Activated CD8-positive, alpha-beta T cell treated with anti-CD3 and anti-CD28 coated beads for 36 hours (primary cell): ENCODE data around the gene AGAP1. TPM values are rescaled to one million over a fixed set of nuclear protein-coding genes. Genes with fewer than 3 reads are reported as not detected.

Experiments
- ATAC-seq: fragments of 200-7000 bp; cut with Tn5 transposase; one replicate; pipeline ENCODE4 v1.10.0; 2021; ENCODE audit warnings: mild to moderate bottlenecking, moderate library complexity
- CTCF ChIA-PET: fragments of 350-600 bp; sonication (Branson Sonifier 250); formaldehyde crosslinking; loops from one replicate; lab custom pipeline; 2021; ENCODE audit warnings: antibody characterized with exemption; lab: Charles Lee
- POLR2A ChIA-PET: fragments of 350-600 bp; sonication (Branson Sonifier 250); formaldehyde crosslinking; loops from one replicate; lab custom pipeline; 2021; ENCODE audit warnings: antibody characterized with exemption; lab: Charles Lee
- DNase-seq: peaks from one replicate; pipeline ENCODE4 v3.0.0-alpha.2; 2020
- H3K27ac Mint-ChIP-seq: one replicate; pipeline ENCODE4 v1.8.0; 2021; ENCODE audit warnings: mild to moderate bottlenecking, mixed read lengths
- H3K27me3 Mint-ChIP-seq: one replicate; pipeline ENCODE4 v1.8.0; 2021; ENCODE audit warnings: mixed read lengths
- H3K36me3 Mint-ChIP-seq: one replicate; pipeline ENCODE4 v1.8.0; 2021; ENCODE audit warnings: low read depth, mixed read lengths
- H3K4me1 Mint-ChIP-seq: one replicate; pipeline ENCODE4 v1.8.0; 2021; ENCODE audit warnings: low read depth, mixed read lengths
- H3K4me3 Mint-ChIP-seq: one replicate; pipeline ENCODE4 v1.8.0; 2021; ENCODE audit warnings: mild to moderate bottlenecking, moderate library complexity, mixed read lengths
- H3K9me3 Mint-ChIP-seq: one replicate; pipeline ENCODE4 v1.8.0; 2021; ENCODE audit warnings: mixed read lengths
- CTCF ChIP-seq: fragments of 200-600 bp; IDR thresholded peaks from one replicate; pipeline ENCODE4 v1.8.0; 2022; ENCODE audit warnings: antibody characterized with exemption, mild to moderate bottlenecking
- intact Hi-C: fragments of 100-400 bp; cut with micrococcal nuclease; formaldehyde crosslinking; loops from one replicate; pipeline ENCODE4 v1.10.0; 2022
- total RNA-seq, 2 experiments: library from RNA; stranded (reverse); gene quantifications; one replicate each; pipeline ENCODE4 v1.2.3, GENCODE V29; 2021

The AGAP1 gene
- total RNA-seq, 2 experiments from 2014 or later = 2.5 to 2.9 TPM

GRCh38 chr2:235538144-235538639 lies 44.3 kb downstream of the AGAP1 start:
- POLR2A ChIA-PET = no interaction called here
- TF ChIP-seq CTCF = no peak
- H3K27me3 Mint-ChIP-seq = no peaks in the 10 kb centered on the region
- CTCF ChIA-PET = no interaction called here
- H3K27ac Mint-ChIP-seq = no peak overlapping the region
- H3K36me3 Mint-ChIP-seq = no peaks in the 10 kb centered on the region
- no peaks in the 10 kb centered on the region for H3K4me1 Mint-ChIP-seq
- DNase-seq (no peak), ATAC-seq (no peak)
- intact Hi-C loops = no loop called here
- no peak overlapping the region for H3K4me3 Mint-ChIP-seq
- H3K9me3 Mint-ChIP-seq = no peaks in the 10 kb centered on the region

- no peak overlapping the region for H3K4me3 Mint-ChIP-seq
- intact Hi-C loops = no loop called here
- no peak for ATAC-seq
- no peak for TF ChIP-seq CTCF
- ChIA-PET CTCF (no interaction called here), POLR2A (no interaction called here)
- no peaks in the 10 kb centered on the region for H3K4me1 Mint-ChIP-seq
- no peak overlapping the region for H3K27ac Mint-ChIP-seq
- no peaks in the 10 kb centered on the region for H3K36me3 Mint-ChIP-seq
- no peaks in the 10 kb centered on the region for H3K27me3 Mint-ChIP-seq
- no peak for DNase-seq
- no peaks in the 10 kb centered on the region for H3K9me3 Mint-ChIP-seq
Observed at GRCh38 chr2:235538981-235539380, 45.1 kb downstream of the AGAP1 start.

- Mint-ChIP-seq H3K27ac (no peak overlapping the region), H3K4me3 (no peak overlapping the region), H3K9me3 (no peaks in the 10 kb centered on the region), H3K27me3 (no peaks in the 10 kb centered on the region), H3K36me3 (no peaks in the 10 kb centered on the region), H3K4me1 (no peaks in the 10 kb centered on the region)
- DNase-seq = no peak
- intact Hi-C loops = no loop called here
- ChIA-PET POLR2A (no interaction called here), CTCF (no interaction called here)
- no peak for TF ChIP-seq CTCF
- no peak for ATAC-seq
Observed at GRCh38 chr2:235539773-235540172, 45.9 kb downstream of the AGAP1 start.

- H3K36me3 Mint-ChIP-seq = no peaks in the 10 kb centered on the region
- H3K4me3 Mint-ChIP-seq = no peak overlapping the region
- DNase-seq (no peak), ATAC-seq (no peak)
- ChIA-PET CTCF (no interaction called here), POLR2A (no interaction called here)
- intact Hi-C loops = no loop called here
- no peaks in the 10 kb centered on the region for H3K4me1 Mint-ChIP-seq
- H3K27ac Mint-ChIP-seq = no peak overlapping the region
- H3K9me3 Mint-ChIP-seq = no peaks in the 10 kb centered on the region
- no peak for TF ChIP-seq CTCF
- H3K27me3 Mint-ChIP-seq = no peaks in the 10 kb centered on the region
Observed at GRCh38 chr2:235541016-235541415, 47.2 kb downstream of the AGAP1 start.

- no peak overlapping the region for H3K4me3 Mint-ChIP-seq
- H3K27me3 Mint-ChIP-seq = peaks cover 2% of the 10 kb centered on the region
- no peak overlapping the region for H3K27ac Mint-ChIP-seq
- no peaks in the 10 kb centered on the region for H3K9me3 Mint-ChIP-seq
- ATAC-seq (no peak), DNase-seq (no peak)
- H3K4me1 Mint-ChIP-seq = no peaks in the 10 kb centered on the region
- intact Hi-C loops = no loop called here
- CTCF ChIA-PET = no interaction called here
- no peaks in the 10 kb centered on the region for H3K36me3 Mint-ChIP-seq
- POLR2A ChIA-PET = no interaction called here
- no peak for TF ChIP-seq CTCF
Observed at GRCh38 chr2:235541838-235542549, 48.2 kb downstream of the AGAP1 start.
